ENCODE data around the gene DUSP16.
A peak's percentile ranks its signal among the peaks of the same experiment; 100 is the strongest.

DUSP16 gene

DNA sequence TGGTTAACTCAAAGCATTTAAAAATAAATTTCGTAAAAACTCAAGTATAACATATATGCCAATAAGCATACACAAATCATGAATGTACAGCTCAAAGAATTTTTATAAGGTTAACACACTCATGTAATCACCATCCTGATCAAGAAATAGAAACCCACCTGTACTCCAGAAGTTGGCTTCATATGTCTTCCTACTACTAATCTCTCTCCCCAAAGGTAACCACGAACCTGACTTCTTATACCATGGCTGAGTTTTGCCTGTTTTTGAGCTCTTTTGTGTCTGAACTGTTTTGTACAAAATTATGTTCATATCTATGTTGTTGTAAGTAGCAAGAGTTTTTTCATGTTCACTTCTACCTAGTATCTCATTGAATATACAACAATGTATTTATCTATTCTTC lies 18.7 kb downstream of the DUSP16 start:
- no peak for DNase-seq (ENCODE audit: low read depth)
- Histone ChIP-seq H3K27me3 (replicated peaks; ENCODE audit: control insufficient read depth, insufficient read depth, low read length) (no peaks in the 10 kb centered on the region), H3K4me3 (ENCODE audit: low read length) (no peak overlapping the region), H3K4me1 (ENCODE audit: control insufficient read depth, insufficient read depth, low read length) (no peaks in the 10 kb centered on the region), H3K9me3 (ENCODE audit: control insufficient read depth, low read length) (no peaks in the 10 kb centered on the region), H3K36me3 (ENCODE audit: control insufficient read depth, insufficient read depth, low read length, severe bottlenecking) (no peaks in the 10 kb centered on the region), H3K9ac (ENCODE audit: low read length) (no peak overlapping the region)

DNA sequence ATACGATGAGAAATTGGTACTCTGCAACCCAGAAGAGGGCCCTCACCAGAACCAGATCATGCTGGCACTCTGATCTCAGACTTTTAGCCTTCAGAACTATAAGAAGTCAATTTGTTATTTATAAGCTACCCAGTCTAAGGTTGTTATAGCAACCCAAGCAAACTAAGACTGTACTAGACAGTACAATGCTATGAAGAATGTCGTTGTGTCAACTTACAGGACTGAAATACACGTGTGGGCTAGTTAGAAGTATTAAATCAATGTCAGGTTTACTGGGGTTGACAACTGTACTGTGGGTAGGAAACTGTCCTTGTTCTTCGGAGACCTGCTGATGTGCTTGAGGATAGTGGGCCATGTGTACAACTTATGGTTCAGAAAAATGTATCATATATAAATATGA lies 19.7 kb downstream of the DUSP16 start:
- H3K9ac ChIP-seq (ENCODE audit: low read length) = no peak overlapping the region
- no peaks in the 10 kb centered on the region for H3K9me3 ChIP-seq (ENCODE audit: control insufficient read depth, low read length)
- no peak for DNase-seq (ENCODE audit: low read depth)
- no peaks in the 10 kb centered on the region for H3K27me3 ChIP-seq (replicated peaks; ENCODE audit: control insufficient read depth, insufficient read depth, low read length)
- no peak overlapping the region for H3K4me3 ChIP-seq (ENCODE audit: low read length)
- no peaks in the 10 kb centered on the region for H3K36me3 ChIP-seq (ENCODE audit: control insufficient read depth, insufficient read depth, low read length, severe bottlenecking)
- H3K4me1 ChIP-seq (ENCODE audit: control insufficient read depth, insufficient read depth, low read length) = no peaks in the 10 kb centered on the region

DNA sequence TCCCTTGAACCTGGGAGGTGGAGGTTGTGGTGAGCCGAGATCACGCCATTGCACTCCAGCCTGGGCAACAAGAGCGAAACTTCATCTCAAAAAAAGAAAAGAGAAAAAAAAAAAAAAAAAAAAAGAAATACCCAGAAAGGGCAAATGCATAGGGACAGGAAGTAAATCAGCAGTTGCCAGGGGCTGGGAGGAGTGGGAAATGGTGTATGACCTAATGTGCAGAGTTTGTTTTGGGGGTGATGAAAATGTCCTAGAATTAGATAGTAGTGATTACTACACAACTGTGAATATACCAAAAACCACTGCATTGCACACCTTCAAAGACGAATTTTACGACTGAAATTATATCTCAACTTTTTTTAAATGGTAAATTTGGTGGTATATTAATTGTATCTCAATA lies 20.4 kb downstream of the DUSP16 start:
- Histone ChIP-seq H3K4me3 (ENCODE audit: low read length) (no peak overlapping the region), H3K36me3 (ENCODE audit: control insufficient read depth, insufficient read depth, low read length, severe bottlenecking) (no peaks in the 10 kb centered on the region), H3K9ac (ENCODE audit: low read length) (no peak overlapping the region), H3K27me3 (replicated peaks; ENCODE audit: control insufficient read depth, insufficient read depth, low read length) (no peaks in the 10 kb centered on the region), H3K4me1 (ENCODE audit: control insufficient read depth, insufficient read depth, low read length) (no peaks in the 10 kb centered on the region), H3K9me3 (ENCODE audit: control insufficient read depth, low read length) (no peaks in the 10 kb centered on the region)
- DNase-seq (ENCODE audit: low read depth) = no peak

DNA sequence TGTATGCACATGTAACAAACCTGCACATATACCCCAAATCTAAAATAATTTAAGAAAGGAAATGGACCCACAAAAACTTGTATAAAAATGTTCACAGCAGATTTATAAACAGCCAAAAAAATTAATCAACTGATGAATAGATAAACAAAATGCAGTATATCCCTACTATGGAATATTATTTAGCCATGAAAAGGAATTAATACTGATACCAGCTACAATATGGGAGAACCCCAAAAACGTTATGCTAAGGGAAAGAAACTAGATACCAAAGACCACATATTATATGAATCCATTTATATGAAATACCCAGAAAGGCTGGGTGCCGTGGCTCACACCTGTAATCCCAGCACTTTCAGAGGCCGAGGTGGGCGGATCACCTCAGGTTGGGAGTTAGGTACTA lies 20.9 kb downstream of the DUSP16 start:
- DNase-seq (ENCODE audit: low read depth) = no peak
- H3K36me3 ChIP-seq (ENCODE audit: control insufficient read depth, insufficient read depth, low read length, severe bottlenecking) = no peaks in the 10 kb centered on the region
- H3K9ac ChIP-seq (ENCODE audit: low read length) = no peak overlapping the region
- no peaks in the 10 kb centered on the region for H3K27me3 ChIP-seq (replicated peaks; ENCODE audit: control insufficient read depth, insufficient read depth, low read length)
- H3K9me3 ChIP-seq (ENCODE audit: control insufficient read depth, low read length) = no peaks in the 10 kb centered on the region
- no peak overlapping the region for H3K4me3 ChIP-seq (ENCODE audit: low read length)
- H3K4me1 ChIP-seq (ENCODE audit: control insufficient read depth, insufficient read depth, low read length) = no peaks in the 10 kb centered on the region

DNA sequence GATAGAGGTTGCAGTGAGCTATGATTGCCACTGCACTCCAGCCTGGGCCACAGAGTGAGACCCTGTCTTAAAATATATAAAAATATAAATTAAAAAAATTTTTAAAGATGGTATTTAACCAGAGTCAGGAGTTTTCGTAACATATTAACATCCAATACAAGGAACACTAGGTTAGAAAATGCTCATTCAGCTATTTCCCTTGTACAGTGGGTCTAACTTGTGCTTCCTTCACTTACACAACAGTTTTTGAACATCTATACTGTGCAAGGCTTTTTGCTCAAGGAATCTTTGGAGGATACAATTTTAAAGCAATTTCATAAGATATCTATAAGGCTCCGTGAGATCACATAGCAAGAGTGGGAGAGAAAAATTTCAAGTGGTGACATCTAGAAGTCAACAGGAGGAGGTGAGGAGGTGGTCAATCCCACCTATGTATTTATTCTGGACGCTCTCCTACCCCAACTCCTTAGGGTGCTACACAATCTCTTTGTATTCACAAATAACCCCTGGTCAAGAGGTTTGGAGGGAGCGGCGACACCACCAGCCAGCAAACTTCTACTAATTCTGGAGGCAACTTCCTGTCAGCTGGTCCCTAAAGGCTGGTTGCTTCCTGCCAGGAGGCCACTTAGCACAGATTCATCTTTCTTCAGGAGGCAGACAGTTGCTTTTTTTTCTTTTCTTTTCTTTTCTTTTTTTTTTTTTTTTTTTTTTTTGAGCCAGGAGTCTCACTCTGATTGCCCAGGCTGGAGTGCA lies 22.2 kb downstream of the DUSP16 start:
- H3K27me3 ChIP-seq (replicated peaks; ENCODE audit: control insufficient read depth, insufficient read depth, low read length) = no peaks in the 10 kb centered on the region
- H3K36me3 ChIP-seq (ENCODE audit: control insufficient read depth, insufficient read depth, low read length, severe bottlenecking) = no peaks in the 10 kb centered on the region
- H3K4me3 ChIP-seq (ENCODE audit: low read length) = no peak overlapping the region
- H3K9ac ChIP-seq (ENCODE audit: low read length) = no peak overlapping the region
- no peaks in the 10 kb centered on the region for H3K4me1 ChIP-seq (ENCODE audit: control insufficient read depth, insufficient read depth, low read length)
- DNase-seq (ENCODE audit: low read depth) = no peak
- no peaks in the 10 kb centered on the region for H3K9me3 ChIP-seq (ENCODE audit: control insufficient read depth, low read length)

DNA sequence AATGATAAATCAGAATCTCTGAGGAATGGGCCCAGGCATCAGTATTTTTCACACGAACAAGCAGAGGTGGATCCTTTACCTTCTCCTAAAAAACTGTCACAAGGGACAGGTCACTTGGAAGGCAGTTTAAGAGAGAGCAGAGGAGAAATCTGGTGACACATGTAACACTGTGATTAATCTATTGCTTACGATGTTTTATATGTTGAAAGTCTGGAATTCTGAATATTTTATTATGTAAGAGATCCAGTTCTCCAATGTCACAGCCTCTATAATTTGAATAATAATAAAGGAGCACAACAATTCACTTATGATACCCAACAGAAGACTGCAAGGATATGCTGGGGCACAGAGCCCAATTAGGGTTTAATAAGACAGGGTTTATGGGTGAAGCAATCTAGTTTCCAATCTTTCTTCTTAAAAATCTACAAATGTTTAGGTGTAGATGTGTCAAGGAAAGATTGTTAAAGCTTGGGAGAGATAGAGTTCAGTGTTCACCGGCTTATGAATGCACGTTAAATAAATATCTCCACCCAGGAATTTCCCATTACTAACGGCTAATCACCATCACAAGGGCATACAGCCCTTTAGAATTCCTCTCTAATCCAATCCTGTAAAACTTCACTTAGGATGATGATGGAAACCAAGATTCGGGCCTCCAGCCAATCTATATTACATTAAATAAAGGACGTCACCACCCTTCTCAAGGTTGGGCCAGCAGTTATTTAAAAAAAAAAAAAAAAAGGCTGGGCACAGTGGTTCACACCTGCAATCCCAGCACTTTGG lies 23.4 kb downstream of the DUSP16 start:
- Histone ChIP-seq H3K27me3 (replicated peaks; ENCODE audit: control insufficient read depth, insufficient read depth, low read length) (no peaks in the 10 kb centered on the region), H3K4me3 (ENCODE audit: low read length) (no peak overlapping the region)

DNA sequence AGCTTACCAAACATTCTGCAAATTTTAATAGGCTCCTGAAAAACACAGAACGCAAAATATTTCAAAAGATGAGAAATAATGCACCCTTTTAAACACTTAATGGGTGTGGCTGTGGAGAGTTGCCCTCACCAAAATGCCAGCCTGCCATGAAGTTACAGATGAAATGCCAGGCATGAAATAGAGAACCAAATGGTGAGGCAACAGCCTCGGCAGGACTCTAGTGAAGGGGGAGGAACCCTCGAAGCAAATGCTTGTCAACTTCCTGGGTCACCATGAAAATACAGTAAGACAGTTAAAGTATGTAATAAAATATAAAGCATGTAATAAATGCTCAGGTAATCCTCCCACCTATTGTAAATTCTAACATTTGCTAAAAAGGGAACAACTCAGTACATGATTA lies 24.1 kb downstream of the DUSP16 start:
- Histone ChIP-seq H3K4me3 (ENCODE audit: low read length) (no peak overlapping the region), H3K9ac (ENCODE audit: low read length) (no peak overlapping the region), H3K9me3 (ENCODE audit: control insufficient read depth, low read length) (no peaks in the 10 kb centered on the region), H3K27me3 (replicated peaks; ENCODE audit: control insufficient read depth, insufficient read depth, low read length) (no peaks in the 10 kb centered on the region), H3K36me3 (ENCODE audit: control insufficient read depth, insufficient read depth, low read length, severe bottlenecking) (no peaks in the 10 kb centered on the region), H3K4me1 (ENCODE audit: control insufficient read depth, insufficient read depth, low read length) (no peaks in the 10 kb centered on the region)
- no peak for DNase-seq (ENCODE audit: low read depth)

More for the DNA sequence above, 23.4 kb downstream of the DUSP16 start:
- Histone ChIP-seq H3K9me3 (ENCODE audit: control insufficient read depth, low read length) (no peaks in the 10 kb centered on the region), H3K4me1 (ENCODE audit: control insufficient read depth, insufficient read depth, low read length) (no peaks in the 10 kb centered on the region), H3K36me3 (ENCODE audit: control insufficient read depth, insufficient read depth, low read length, severe bottlenecking) (no peaks in the 10 kb centered on the region), H3K9ac (ENCODE audit: low read length) (no peak overlapping the region)
- no peak for DNase-seq (ENCODE audit: low read depth)

DNA sequence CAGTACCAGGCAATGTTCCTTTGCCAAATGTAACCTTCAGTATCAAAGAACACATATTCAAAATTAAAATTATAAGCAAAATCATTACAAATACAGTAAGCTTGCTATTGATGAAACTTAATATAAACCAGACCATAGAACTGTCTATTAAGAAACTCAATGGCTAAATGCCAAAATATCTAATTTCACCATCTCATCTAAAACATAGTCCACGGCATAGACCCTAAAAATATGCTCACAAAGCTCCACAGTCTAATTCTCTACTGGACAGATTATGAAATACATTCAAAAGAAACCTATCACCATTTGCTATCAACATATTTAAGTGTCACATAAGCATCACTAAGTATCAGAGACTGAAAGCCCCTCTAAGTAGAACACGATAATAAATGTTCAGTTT lies 25.2 kb downstream of the DUSP16 start:
- Histone ChIP-seq H3K4me1 (ENCODE audit: control insufficient read depth, insufficient read depth, low read length) (no peaks in the 10 kb centered on the region), H3K9ac (ENCODE audit: low read length) (no peak overlapping the region), H3K4me3 (ENCODE audit: low read length) (no peak overlapping the region), H3K9me3 (ENCODE audit: control insufficient read depth, low read length) (no peaks in the 10 kb centered on the region), H3K36me3 (ENCODE audit: control insufficient read depth, insufficient read depth, low read length, severe bottlenecking) (no peaks in the 10 kb centered on the region), H3K27me3 (replicated peaks; ENCODE audit: control insufficient read depth, insufficient read depth, low read length) (no peaks in the 10 kb centered on the region)
- DNase-seq (ENCODE audit: low read depth) = peak; percentile 37

DNA sequence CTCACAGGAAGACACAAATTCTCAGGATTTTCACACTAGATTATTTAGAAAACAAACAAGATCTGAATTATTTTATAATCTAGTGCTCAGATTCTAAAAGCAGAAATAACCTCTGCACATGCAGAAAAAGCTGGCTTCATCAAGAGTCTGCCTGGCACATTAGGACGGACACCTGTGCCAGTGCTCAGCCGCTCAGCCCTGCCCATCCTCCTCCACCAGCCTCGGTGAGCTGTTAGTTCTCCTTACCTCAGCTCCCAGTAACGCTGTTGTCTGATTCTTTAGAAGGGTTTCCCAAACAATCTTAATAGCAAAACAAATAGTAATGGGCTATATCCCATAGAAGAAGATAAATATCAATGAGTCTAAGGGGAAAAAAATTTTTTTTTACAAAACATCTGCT lies 27.7 kb downstream of the DUSP16 start:
- H3K9ac ChIP-seq (ENCODE audit: low read length) = no peak overlapping the region

DNA sequence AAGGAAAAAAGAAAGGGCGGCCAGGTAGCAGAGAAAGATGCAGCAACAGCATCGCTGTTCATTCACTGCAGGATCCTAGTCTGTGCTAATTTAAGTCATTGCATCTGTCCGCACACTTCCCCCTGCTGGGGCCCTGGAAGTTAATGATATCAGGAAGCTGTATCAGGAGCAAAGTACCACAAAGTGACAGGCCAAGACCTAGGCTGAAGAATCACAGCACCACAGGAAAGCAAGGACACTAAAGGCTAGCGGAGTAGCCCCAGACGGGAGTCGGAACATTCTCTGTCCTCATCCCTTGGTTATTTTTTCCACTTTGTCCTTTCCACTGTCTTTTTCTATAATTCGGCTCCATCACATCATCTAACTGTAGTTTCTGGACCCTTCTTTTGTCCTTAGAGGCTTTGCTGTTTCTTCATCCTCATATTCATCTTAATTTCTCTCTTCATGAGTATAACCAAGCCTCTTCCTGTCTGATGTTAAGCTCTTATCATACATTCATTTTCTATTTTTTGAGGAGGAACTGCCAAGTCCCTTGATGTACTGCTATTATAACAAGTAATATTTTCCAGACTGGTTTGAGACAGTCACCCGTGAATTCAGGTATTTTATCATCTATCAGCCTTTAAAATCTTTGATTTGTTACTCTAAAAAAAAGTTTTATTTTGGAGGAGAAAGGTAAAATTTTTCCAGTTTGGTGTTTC lies 28.3 kb downstream of the DUSP16 start:
- no peaks in the 10 kb centered on the region for H3K27me3 ChIP-seq (replicated peaks; ENCODE audit: control insufficient read depth, insufficient read depth, low read length)
- no peak overlapping the region for H3K9ac ChIP-seq (ENCODE audit: low read length)
- no peak overlapping the region for H3K4me3 ChIP-seq (ENCODE audit: low read length)
- no peaks in the 10 kb centered on the region for H3K9me3 ChIP-seq (ENCODE audit: control insufficient read depth, low read length)
- no peak for DNase-seq (ENCODE audit: low read depth)
- H3K4me1 ChIP-seq (ENCODE audit: control insufficient read depth, insufficient read depth, low read length) = no peaks in the 10 kb centered on the region
- H3K36me3 ChIP-seq (ENCODE audit: control insufficient read depth, insufficient read depth, low read length, severe bottlenecking) = no peaks in the 10 kb centered on the region

More for the DNA sequence above, 27.7 kb downstream of the DUSP16 start:
- Histone ChIP-seq H3K9me3 (ENCODE audit: control insufficient read depth, low read length) (no peaks in the 10 kb centered on the region), H3K27me3 (replicated peaks; ENCODE audit: control insufficient read depth, insufficient read depth, low read length) (no peaks in the 10 kb centered on the region), H3K4me3 (ENCODE audit: low read length) (no peak overlapping the region), H3K4me1 (ENCODE audit: control insufficient read depth, insufficient read depth, low read length) (no peaks in the 10 kb centered on the region), H3K36me3 (ENCODE audit: control insufficient read depth, insufficient read depth, low read length, severe bottlenecking) (no peaks in the 10 kb centered on the region)
- DNase-seq (ENCODE audit: low read depth) = no peak

DNA sequence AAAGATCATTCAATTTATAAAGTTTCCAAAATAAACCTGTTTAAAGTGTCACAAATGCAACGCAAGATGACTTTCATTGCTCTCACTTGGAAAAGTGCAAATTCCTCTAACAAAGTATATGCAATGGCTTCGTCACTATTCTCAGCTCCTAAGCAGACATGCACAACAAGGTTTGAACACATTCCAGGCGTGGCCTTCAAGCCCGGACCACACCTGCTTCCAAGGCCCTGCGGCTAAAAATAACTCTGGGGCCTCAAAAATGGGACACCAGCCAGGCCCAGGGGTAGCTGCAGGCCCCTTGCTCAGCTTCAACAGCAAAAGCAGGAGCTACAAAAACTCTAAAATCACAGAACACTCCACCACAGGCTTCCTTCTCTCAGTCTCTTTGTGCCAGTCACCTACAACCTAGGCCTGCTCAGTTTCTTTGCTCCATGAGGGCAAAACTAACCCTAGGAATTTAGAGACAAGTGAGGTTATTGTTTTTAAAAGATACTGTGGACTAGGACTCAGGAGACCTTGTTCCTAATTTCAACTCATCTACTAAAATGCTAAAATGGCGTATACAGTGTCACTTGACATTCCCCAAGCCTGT lies 29.3 kb downstream of the DUSP16 start:
- Histone ChIP-seq H3K9ac (ENCODE audit: low read length) (no peak overlapping the region), H3K27me3 (replicated peaks; ENCODE audit: control insufficient read depth, insufficient read depth, low read length) (no peaks in the 10 kb centered on the region), H3K36me3 (ENCODE audit: control insufficient read depth, insufficient read depth, low read length, severe bottlenecking) (no peaks in the 10 kb centered on the region), H3K9me3 (ENCODE audit: control insufficient read depth, low read length) (no peaks in the 10 kb centered on the region), H3K4me1 (ENCODE audit: control insufficient read depth, insufficient read depth, low read length) (no peaks in the 10 kb centered on the region), H3K4me3 (ENCODE audit: low read length) (no peak overlapping the region)
- DNase-seq (ENCODE audit: low read depth) = peak; percentile 30

Data from adipocyte (in vitro differentiated cells).